ENCODE data around the gene C19orf85. TPM values are rescaled to one million over a fixed set of nuclear protein-coding genes. Genes with fewer than 3 reads are reported as not detected.

The C19orf85 gene
- total RNA-seq (not detected), total RNA-seq (0 to 0.05 (median 0) reads per million in 172 experiments)
- polyA plus RNA-seq (2013, experiment 1 of 2): not detected
- not detected for polyA plus RNA-seq (2013, experiment 2 of 2)

DNA sequence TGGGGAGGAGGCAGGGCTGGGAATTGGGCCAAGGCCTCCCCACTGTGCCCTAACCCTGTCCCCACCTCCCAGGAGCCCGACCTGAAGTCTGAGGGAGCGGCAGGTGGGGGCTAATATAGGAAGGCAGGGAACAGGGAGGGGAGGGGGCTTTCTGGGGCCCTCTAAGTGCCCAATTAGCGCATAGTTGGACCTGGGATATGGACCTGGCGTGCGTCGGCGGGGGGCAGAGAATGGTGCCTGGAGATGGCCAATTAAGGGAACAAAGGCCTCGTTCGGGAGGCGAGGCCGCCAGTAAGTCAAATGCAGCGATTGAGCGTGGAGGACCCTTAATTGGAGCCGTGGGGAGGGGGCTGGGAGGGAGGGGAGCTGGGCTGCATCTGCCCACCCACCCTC, at the start of gene C19orf85:
C19orf85 (minus strand) TSS at position 90 of the 393 bp plus-strand sequence. CDS start 197 bp downstream, outside the sequence.
- ChIA-PET CTCF (no interaction called here), POLR2A (no interaction called here)
- Mint-ChIP-seq H3K27ac (no peak within 1 kb of the TSS), H3K4me1 (ENCODE audit: low read depth) (peaks cover 17% of the 10 kb centered on the region), H3K9me3 (no peaks in the 10 kb centered on the region), H3K36me3 (ENCODE audit: low read depth) (peaks cover 5% of the 10 kb centered on the region), H3K4me3 (no peak within 1 kb of the TSS), H3K27me3 (no peaks in the 10 kb centered on the region)
- H3K4me3 ChIP-seq (ENCODE audit: low read length): no peak within 1 kb of the TSS
- intact Hi-C loops (cut with DNase I, micrococcal nuclease): loop anchor here in 1 of 2 experiments (5.0 kb wide), 3 partner anchors 57 to 168 kb away; partner anchors contain the start of genes UBE2S and ZNF865
- DNase-seq (peak in 1 of 14 experiments; percentile 21), ATAC-seq (ENCODE audit: poor library complexity) (no peak)
- no peaks in the 10 kb centered on the region for H3K36me3 ChIP-seq (ENCODE audit: insufficient read depth, low read length)
- H3K27me3 ChIP-seq (ENCODE audit: control insufficient read depth in 1 of 2, insufficient read depth in 2 of 2, low read length in 2 of 2): no peaks in the 10 kb centered on the region
- peaks cover 28% of the 10 kb centered on the region for H3K4me1 ChIP-seq (ENCODE audit: insufficient read depth, low read length)
- H3K9me3 ChIP-seq (ENCODE audit: control insufficient read depth in 1 of 2, insufficient read depth in 1 of 2, low read length in 2 of 2): no peaks in the 10 kb centered on the region
- H3K27ac ChIP-seq (ENCODE audit: low read depth in 1 of 2, low read length in 2 of 2): no peak within 1 kb of the TSS
- TF ChIP-seq, protein P1, sequence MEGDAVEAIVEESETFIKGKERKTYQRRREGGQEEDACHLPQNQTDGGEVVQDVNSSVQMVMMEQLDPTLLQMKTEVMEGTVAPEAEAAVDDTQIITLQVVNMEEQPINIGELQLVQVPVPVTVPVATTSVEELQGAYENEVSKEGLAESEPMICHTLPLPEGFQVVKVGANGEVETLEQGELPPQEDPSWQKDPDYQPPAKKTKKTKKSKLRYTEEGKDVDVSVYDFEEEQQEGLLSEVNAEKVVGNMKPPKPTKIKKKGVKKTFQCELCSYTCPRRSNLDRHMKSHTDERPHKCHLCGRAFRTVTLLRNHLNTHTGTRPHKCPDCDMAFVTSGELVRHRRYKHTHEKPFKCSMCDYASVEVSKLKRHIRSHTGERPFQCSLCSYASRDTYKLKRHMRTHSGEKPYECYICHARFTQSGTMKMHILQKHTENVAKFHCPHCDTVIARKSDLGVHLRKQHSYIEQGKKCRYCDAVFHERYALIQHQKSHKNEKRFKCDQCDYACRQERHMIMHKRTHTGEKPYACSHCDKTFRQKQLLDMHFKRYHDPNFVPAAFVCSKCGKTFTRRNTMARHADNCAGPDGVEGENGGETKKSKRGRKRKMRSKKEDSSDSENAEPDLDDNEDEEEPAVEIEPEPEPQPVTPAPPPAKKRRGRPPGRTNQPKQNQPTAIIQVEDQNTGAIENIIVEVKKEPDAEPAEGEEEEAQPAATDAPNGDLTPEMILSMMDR (IDR thresholded peaks at IDR 0.05): no peak

DNA sequence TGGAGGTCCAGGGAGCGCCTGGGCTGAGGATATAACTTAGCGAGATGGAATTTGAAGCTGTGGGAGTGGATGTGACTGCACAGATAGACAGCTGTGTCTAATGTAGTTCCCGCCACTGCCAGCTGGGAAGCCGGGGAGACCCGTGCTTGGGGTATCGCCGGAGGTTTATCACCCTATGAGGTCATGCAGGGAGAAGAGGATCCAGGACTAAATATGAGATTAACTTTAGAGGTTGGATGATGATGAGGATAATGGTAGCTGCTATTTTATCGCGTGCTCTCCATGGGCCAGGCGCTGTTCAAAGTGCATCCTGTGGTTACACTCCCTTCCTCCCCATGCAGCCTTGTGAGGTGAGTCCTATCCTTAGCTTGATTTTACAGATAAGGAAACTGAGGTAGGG, 43.6 kb upstream of the C19orf85 start:
- no peaks in the 10 kb centered on the region for H3K36me3 ChIP-seq (ENCODE audit: insufficient read depth, low read length)
- TF ChIP-seq, protein P1 (IDR thresholded peaks at IDR 0.05): no peak
- POLR2A ChIA-PET: interaction anchor here (1.0 kb wide), 1 partner anchor 32 kb away, joined by 3 read pairs; the partner anchor contains the start of gene ZNF628
- Mint-ChIP-seq H3K27ac (no peak overlapping the region), H3K4me1 (ENCODE audit: low read depth) (peaks cover 11% of the 10 kb centered on the region), H3K36me3 (ENCODE audit: low read depth) (no peaks in the 10 kb centered on the region), H3K9me3 (no peaks in the 10 kb centered on the region), H3K27me3 (peaks cover 12% of the 10 kb centered on the region), H3K4me3 (no peak overlapping the region)
- no peaks in the 10 kb centered on the region for H3K27me3 ChIP-seq (ENCODE audit: control insufficient read depth in 1 of 2, insufficient read depth in 2 of 2, low read length in 2 of 2)
- peaks cover 13% of the 10 kb centered on the region for H3K4me1 ChIP-seq (ENCODE audit: insufficient read depth, low read length)
- intact Hi-C loops (cut with DNase I, micrococcal nuclease): loop anchor here (10.0 kb wide), 2 partner anchors 203 to 853 kb away; no protein-coding TSS in a partner anchor
- no peak overlapping the region for H3K27ac ChIP-seq (ENCODE audit: low read depth in 1 of 2, low read length in 2 of 2)
- CTCF ChIA-PET: no interaction called here
- ATAC-seq (ENCODE audit: poor library complexity) (no peak), DNase-seq (no peak)
- H3K9me3 ChIP-seq (ENCODE audit: control insufficient read depth in 1 of 2, insufficient read depth in 1 of 2, low read length in 2 of 2): no peaks in the 10 kb centered on the region
- H3K4me3 ChIP-seq (ENCODE audit: low read length): no peak overlapping the region

DNA sequence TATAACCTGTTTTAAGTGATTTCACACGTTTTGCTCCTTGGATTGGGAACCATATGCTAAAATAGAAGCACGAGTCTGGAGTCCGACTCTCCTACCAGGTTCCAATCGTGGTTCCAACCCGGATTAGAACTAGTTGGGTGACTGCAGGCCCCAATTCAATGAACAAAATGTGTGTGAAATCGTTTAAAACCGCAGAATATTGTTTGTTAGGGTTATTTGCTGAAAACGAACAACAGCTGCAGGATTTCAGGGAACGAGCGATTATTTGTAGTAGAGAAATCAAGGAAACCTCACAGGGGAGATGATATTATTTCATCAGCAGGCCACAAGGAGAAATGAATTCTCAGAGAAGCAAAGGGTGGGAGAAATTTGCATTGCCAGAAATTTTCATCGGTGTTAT, 40.4 kb upstream of the C19orf85 start:
- no peaks in the 10 kb centered on the region for H3K36me3 Mint-ChIP-seq (ENCODE audit: low read depth)
- no peak overlapping the region for H3K4me3 Mint-ChIP-seq
- H3K4me1 Mint-ChIP-seq (ENCODE audit: low read depth): peaks cover 12% of the 10 kb centered on the region
- no peak overlapping the region for H3K27ac Mint-ChIP-seq
- H3K9me3 Mint-ChIP-seq: no peaks in the 10 kb centered on the region
- no peak overlapping the region for H3K27ac ChIP-seq (ENCODE audit: low read depth in 1 of 2, low read length in 2 of 2)
- H3K36me3 ChIP-seq (ENCODE audit: insufficient read depth, low read length): no peaks in the 10 kb centered on the region
- ChIA-PET POLR2A (no interaction called here), CTCF (interaction anchor here (1.2 to 2.1 kb wide), 9 partner anchors 38 to 364 kb away, joined by 3 to 31 read pairs (median 15); partner anchors contain the start of genes FIZ1, ISOC2, ZNF524 and ZNF865)
- H3K4me1 ChIP-seq (ENCODE audit: insufficient read depth, low read length): peaks cover 13% of the 10 kb centered on the region
- TF ChIP-seq, protein P1 (IDR thresholded peaks at IDR 0.05): no peak
- ATAC-seq (ENCODE audit: poor library complexity): no peak
- intact Hi-C loops (cut with DNase I, micrococcal nuclease): loop anchor here (1.0 to 10.0 kb wide), 7 partner anchors 37 to 850 kb away; no protein-coding TSS in a partner anchor
- H3K27me3 Mint-ChIP-seq: peaks cover 7% of the 10 kb centered on the region
- no peak overlapping the region for H3K4me3 ChIP-seq (ENCODE audit: low read length)
- DNase-seq: no peak
- no peaks in the 10 kb centered on the region for H3K27me3 ChIP-seq (ENCODE audit: control insufficient read depth in 1 of 2, insufficient read depth in 2 of 2, low read length in 2 of 2)
- H3K9me3 ChIP-seq (ENCODE audit: control insufficient read depth in 1 of 2, insufficient read depth in 1 of 2, low read length in 2 of 2): no peaks in the 10 kb centered on the region
